ENCODE data around the gene ANTXR2.

The ANTXR2 gene

GRCh38 chr4:80091688-80092087, 18.7 kb upstream of the ANTXR2 start:
- DNase-seq, result no peak

- no peak for DNase-seq
Observed at GRCh38 chr4:80091184-80091583, 18.2 kb upstream of the ANTXR2 start.

- no peak for DNase-seq
Observed at GRCh38 chr4:80090090-80090489, 17.1 kb upstream of the ANTXR2 start.

GRCh38 chr4:80088471-80088870, 15.4 kb upstream of the ANTXR2 start:
- no peak for DNase-seq

- no peak for DNase-seq
Observed at GRCh38 chr4:80086296-80086695, 13.3 kb upstream of the ANTXR2 start.

- DNase-seq, result no peak
Observed at GRCh38 chr4:80085081-80085480, 12.1 kb upstream of the ANTXR2 start.

GRCh38 chr4:80082693-80083092, 9.7 kb upstream of the ANTXR2 start:
- no peak for DNase-seq

- DNase-seq, result no peak
Observed at GRCh38 chr4:80081566-80081965, 8.5 kb upstream of the ANTXR2 start.

- DNase-seq, result no peak
Observed at GRCh38 chr4:80079255-80079923, 6.4 kb upstream of the ANTXR2 start.

- no peak for DNase-seq
Observed at GRCh38 chr4:80078346-80079092, 5.5 kb upstream of the ANTXR2 start.

GRCh38 chr4:80077639-80078038, 4.6 kb upstream of the ANTXR2 start:
- no peak for DNase-seq

GRCh38 chr4:80076681-80077080, 3.7 kb upstream of the ANTXR2 start:
- DNase-seq, result no peak

- no peak for DNase-seq
Observed at GRCh38 chr4:80075995-80076675, 3.1 kb upstream of the ANTXR2 start.

- no peak for DNase-seq
Observed at GRCh38 chr4:80074651-80075050, 1.6 kb upstream of the ANTXR2 start.

- no peak for DNase-seq
Observed at GRCh38 chr4:80074069-80074468, 1.0 kb upstream of the ANTXR2 start.

- no peak for DNase-seq
Observed at GRCh38 chr4:80073473-80074008, 512 bp upstream of the ANTXR2 start.

- peak in 7 of 14 donors; percentile 10 to 65 (median 43) for DNase-seq
Observed at GRCh38 chr4:80072228-80072743, 743 bp downstream of the ANTXR2 start.

- no peak for DNase-seq
Observed at GRCh38 chr4:80071604-80072227, 1.3 kb downstream of the ANTXR2 start.

- DNase-seq, result no peak
Observed at GRCh38 chr4:80070880-80071603, 2.0 kb downstream of the ANTXR2 start.

GRCh38 chr4:80069837-80070731, 2.9 kb downstream of the ANTXR2 start:
- no peak for DNase-seq

All from C1 segment of cervical spinal cord (tissue), 14 donors.